ENCODE measurements around the gene DTD1. TPM values are rescaled to one million over a fixed set of nuclear protein-coding genes. Genes with fewer than 3 reads are reported as not detected.
A peak's percentile ranks its signal among the peaks of the same experiment; 100 is the strongest.

The DTD1 gene
- total RNA-seq, 6 experiments from 2014 or later = 53.6 to 75.1 (median 70.6) TPM

DNA sequence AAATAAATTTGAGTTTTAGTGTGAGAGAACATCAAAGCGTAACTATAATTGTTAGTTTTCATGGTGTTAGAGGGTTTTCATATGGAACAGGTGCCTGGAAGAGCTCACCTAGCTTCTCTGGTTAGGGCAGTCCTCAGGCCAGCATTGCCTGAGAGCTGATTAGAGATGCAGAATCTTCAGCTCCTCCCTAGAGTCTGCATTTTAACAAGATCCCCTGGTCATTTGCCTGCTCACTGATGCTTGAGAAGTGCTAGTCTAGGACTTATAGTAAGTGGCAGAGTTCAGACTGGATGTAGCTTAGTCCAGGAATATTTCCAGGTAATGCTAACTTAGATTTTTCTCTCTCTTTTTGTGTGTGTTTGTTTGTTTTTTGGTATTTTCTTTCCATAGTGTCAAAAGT is 42.3 kb upstream of the DTD1 start:
- no peaks in the 10 kb centered on the region for H3K27me3 Mint-ChIP-seq (ENCODE audit: insufficient read depth)
- H3K4me3 Mint-ChIP-seq = no peak overlapping the region
- DNase-seq = no peak
- TF ChIP-seq, protein P1, sequence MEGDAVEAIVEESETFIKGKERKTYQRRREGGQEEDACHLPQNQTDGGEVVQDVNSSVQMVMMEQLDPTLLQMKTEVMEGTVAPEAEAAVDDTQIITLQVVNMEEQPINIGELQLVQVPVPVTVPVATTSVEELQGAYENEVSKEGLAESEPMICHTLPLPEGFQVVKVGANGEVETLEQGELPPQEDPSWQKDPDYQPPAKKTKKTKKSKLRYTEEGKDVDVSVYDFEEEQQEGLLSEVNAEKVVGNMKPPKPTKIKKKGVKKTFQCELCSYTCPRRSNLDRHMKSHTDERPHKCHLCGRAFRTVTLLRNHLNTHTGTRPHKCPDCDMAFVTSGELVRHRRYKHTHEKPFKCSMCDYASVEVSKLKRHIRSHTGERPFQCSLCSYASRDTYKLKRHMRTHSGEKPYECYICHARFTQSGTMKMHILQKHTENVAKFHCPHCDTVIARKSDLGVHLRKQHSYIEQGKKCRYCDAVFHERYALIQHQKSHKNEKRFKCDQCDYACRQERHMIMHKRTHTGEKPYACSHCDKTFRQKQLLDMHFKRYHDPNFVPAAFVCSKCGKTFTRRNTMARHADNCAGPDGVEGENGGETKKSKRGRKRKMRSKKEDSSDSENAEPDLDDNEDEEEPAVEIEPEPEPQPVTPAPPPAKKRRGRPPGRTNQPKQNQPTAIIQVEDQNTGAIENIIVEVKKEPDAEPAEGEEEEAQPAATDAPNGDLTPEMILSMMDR (IDR thresholded peaks at IDR 0.05) = no peak
- H3K9me3 Mint-ChIP-seq = no peaks in the 10 kb centered on the region
- peaks cover 28% of the 10 kb centered on the region for H3K4me1 Mint-ChIP-seq (ENCODE audit: low read depth)
- no peak overlapping the region for H3K27ac Mint-ChIP-seq
- H3K36me3 Mint-ChIP-seq (ENCODE audit: low read depth) = peaks cover 41% of the 10 kb centered on the region

DNA sequence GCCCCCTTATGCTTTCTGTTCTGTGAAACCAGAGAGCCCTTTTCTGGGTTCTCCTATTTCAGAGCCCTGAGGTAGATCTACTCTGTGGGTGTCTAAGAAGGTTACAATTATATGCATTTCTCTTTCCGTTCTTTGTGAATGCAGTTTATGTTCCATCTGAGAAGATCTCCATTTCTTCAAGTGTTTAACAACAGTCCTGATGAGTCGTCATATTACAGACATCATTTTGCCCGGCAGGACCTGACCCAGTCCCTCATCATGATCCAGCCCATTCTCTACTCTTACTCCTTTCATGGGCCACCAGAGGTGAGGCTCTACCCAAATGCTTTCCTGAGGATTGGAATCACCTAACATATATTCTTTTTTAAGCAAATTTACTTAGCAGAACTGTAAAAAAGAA is 39.4 kb upstream of the DTD1 start:
- Mint-ChIP-seq H3K9me3 (no peaks in the 10 kb centered on the region), H3K4me1 (ENCODE audit: low read depth) (peaks cover 2% of the 10 kb centered on the region), H3K27me3 (ENCODE audit: insufficient read depth) (no peaks in the 10 kb centered on the region), H3K4me3 (no peak overlapping the region), H3K27ac (no peak overlapping the region), H3K36me3 (ENCODE audit: low read depth) (peaks cover 32% of the 10 kb centered on the region)
- no peak for DNase-seq
- TF ChIP-seq, protein P1 (IDR thresholded peaks at IDR 0.05) = no peak

DNA sequence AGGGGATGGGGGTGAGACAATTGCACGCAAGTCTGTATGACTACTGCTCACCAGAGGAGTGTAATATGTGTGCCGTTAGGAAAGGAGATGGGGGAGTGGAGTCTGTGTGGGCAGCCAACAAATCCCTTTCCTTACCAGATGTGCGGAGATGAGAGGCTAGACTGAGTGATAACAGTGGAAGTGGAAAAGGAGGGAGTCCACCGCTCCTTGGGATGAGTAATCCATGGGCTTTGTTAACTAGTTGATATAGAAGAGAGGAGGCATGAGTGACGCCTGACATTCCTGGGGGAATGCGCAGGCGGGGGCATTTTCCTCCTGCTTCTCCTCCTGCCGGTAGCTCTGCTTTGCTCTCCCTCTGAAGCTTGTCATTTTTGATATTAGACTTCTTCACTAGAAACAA is 34.1 kb upstream of the DTD1 start:
- Mint-ChIP-seq H3K36me3 (ENCODE audit: low read depth) (peaks cover 14% of the 10 kb centered on the region), H3K27ac (no peak overlapping the region), H3K27me3 (ENCODE audit: insufficient read depth) (no peaks in the 10 kb centered on the region; the same call in 1 of the 2 replicates), H3K4me3 (no peak overlapping the region), H3K4me1 (ENCODE audit: low read depth) (no peaks in the 10 kb centered on the region), H3K9me3 (no peaks in the 10 kb centered on the region)
- TF ChIP-seq, protein P1 (IDR thresholded peaks at IDR 0.05) = no peak
- DNase-seq = no peak

DNA sequence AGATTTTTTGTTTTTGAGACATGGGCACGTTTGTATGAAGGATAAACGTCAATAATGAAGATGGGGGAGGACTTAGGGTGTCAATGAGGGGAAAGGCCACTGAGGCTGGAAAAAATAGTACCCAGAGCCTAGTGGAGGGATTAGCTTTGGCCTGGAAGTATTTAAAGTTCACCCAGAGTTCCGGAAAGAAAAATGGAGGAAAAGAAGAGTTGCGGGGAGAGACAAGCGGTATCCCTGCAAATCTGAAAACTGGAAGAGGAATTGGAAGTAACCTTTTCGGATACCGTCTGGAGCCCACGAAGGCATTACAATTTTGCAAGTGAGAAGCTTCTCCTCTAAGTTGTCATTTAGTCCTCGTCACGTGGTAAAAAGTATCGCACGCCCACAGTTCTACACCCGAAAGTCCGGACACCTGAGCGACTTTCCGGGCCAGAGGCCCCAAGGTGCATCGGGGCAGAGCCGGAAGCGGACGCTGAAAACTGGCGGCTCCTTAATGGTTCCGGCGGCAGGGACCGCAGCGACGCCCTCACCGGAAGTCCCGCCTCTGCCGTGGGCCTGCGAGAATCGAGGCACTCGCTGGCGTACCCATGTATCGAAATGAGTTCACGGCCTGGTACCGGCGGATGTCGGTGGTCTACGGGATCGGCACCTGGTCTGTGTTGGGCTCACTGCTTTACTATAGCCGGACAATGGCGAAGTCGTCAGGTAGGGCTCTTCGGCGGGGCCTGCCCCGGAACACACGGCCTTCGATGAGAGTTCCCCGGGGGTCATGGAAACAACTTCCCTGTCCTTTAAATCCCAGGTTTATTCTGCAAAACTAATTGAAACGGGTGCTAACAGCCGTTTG is 20.7 kb upstream of the DTD1 start, which contains the start of gene SMIM26:
TSS of gene SMIM26 (plus strand) at position 541 of the 847 bp plus-strand sequence. CDS start at position 588, 47 bp downstream.
- peak within 1 kb of the TSS; percentile 98 for H3K27ac Mint-ChIP-seq
- TF ChIP-seq, protein P1 (IDR thresholded peaks at IDR 0.05) = no peak
- peak; percentile 86 for DNase-seq

DNA sequence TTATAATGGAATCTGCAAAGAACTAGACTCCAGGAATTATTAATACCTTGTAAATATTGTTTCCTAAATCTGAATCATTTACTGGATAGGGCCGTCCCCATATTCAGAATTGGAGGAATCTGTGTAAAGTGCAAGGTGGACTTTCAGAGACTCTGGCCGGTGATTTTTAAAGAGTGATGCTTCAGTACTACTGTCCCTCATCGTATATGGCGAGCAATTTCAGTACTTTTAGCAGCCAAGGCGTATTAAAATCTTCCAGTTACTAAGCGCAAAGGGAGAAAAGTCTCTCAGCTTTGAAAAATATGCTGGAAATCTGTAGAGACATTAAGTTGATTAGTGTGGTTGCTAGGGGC is 20.1 kb upstream of the DTD1 start:
- peaks cover 11% of the 10 kb centered on the region for H3K36me3 Mint-ChIP-seq (ENCODE audit: low read depth)
- H3K4me1 Mint-ChIP-seq (ENCODE audit: low read depth) = peaks cover 9% of the 10 kb centered on the region
- H3K27ac Mint-ChIP-seq = peak overlapping the region; percentile 98
- no peak for DNase-seq
- TF ChIP-seq, protein P1 (IDR thresholded peaks at IDR 0.05) = no peak
- peak overlapping the region; percentile 90 for H3K4me3 Mint-ChIP-seq
- no peaks in the 10 kb centered on the region for H3K9me3 Mint-ChIP-seq
- H3K27me3 Mint-ChIP-seq (ENCODE audit: insufficient read depth) = peaks cover 2% of the 10 kb centered on the region; the same call in 1 of the 2 replicates

More for the DNA sequence above, 20.7 kb upstream of the DTD1 start, which contains the start of gene SMIM26:
- Mint-ChIP-seq H3K4me1 (ENCODE audit: low read depth) (peaks cover 9% of the 10 kb centered on the region), H3K27me3 (ENCODE audit: insufficient read depth) (peaks cover 2% of the 10 kb centered on the region), H3K9me3 (no peaks in the 10 kb centered on the region), H3K4me3 (peak within 1 kb of the TSS; percentile 90), H3K36me3 (ENCODE audit: low read depth) (peaks cover 11% of the 10 kb centered on the region)

All from HFFc6 (cell line).